ENCODE measurements around the gene TBC1D9.

The TBC1D9 gene

GRCh38 chr4:140719686-140720085 lies 36.5 kb downstream of the TBC1D9 start:
- peak; percentile 29 for DNase-seq

DNA sequence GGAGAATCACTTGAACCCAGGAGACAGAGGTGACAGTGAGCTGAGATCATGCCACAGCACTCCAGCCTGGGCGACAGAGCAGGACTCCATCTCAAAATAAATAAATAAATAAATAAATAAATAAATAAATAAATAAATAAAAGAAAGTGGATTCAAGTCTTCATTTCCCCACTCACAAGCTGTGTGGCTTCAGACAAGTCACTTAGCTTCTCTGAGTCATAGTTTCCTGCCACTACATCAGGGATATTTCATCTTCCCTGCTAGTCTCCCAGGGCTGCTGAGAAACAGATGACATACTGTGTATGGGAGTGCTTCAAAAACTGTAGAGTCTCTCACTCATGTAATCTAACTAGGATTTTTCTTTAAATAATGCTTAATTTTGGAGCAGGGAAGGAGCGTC lies 37.2 kb downstream of the TBC1D9 start:
- DNase-seq = peak; percentile 96

DNA sequence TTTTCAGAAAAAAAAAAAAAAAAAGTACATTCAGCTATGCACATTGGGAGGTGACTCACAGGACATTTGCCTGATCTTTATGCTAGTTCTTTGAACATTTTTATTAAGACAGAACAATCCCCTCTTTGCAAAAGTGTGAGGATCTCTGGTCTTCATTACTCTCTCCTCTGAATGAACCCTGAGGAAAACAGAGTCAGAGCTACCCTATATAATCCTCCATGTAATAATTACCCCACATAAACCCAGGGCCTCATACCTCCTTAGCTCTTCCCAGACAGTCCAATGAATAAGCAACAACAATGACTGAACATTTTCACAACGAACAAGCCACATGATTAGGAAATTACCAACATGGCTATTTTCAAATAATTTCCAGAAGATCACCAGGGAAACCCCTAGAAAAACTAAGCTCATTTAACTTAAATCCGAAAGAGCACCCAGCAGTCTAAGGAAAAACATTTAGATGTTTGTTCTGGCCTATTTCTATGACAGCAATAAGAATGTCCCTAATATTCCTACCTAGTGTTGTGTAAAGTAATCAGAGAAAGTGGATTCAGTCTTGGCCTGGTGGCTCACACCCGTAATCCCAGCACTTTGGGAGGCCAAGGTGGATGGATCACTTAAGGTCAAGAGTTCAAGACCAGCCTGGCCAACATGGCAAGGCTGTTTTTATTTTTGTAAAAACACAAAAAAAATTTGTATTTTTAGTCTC lies 37.8 kb downstream of the TBC1D9 start:
- DNase-seq = peak; percentile 95

- no peak for DNase-seq
These were observed 38.9 kb downstream of the TBC1D9 start for GRCh38 chr4:140717313-140717712.

- DNase-seq = no peak
These were observed 41.1 kb downstream of the TBC1D9 start for GRCh38 chr4:140715119-140715518.

- DNase-seq = no peak
These were observed 44.3 kb downstream of the TBC1D9 start for GRCh38 chr4:140711910-140712309.

DNA sequence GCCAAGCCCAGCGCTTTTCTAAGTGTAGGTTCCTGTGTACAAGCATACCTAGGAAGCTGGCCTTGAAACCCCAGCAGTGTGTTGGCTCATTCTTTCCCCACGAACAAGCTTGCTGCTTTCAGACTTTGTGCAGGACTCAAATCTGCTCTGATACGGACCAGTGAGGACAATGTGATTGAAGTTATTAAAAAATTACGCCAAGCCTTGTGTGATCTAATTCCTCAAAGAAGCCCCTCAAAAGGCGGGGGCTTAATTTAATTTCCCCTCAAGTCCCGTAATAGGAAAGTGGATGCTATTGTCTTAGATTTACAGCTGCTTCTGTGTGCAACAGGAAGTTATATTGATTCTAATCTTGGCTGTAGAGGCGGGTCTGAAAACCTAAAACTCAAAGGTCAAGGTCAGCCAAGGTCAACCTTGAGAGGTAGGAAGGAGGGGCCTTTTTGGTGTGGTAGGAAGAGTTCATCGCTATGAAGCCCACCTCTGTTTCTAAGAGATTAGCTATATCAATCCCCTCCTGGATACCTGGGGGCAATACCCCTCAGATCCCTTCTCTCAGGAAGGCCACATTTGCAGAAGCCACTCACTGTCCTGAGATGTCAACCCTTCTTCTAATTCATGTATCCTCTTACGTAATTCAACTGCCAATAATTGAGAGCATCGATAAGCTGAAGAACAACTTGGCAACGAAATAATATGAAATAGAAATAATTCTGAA lies 45.1 kb downstream of the TBC1D9 start:
- no peak for DNase-seq

- DNase-seq = no peak
These were observed 48.9 kb downstream of the TBC1D9 start for GRCh38 chr4:140707325-140707724.

DNA sequence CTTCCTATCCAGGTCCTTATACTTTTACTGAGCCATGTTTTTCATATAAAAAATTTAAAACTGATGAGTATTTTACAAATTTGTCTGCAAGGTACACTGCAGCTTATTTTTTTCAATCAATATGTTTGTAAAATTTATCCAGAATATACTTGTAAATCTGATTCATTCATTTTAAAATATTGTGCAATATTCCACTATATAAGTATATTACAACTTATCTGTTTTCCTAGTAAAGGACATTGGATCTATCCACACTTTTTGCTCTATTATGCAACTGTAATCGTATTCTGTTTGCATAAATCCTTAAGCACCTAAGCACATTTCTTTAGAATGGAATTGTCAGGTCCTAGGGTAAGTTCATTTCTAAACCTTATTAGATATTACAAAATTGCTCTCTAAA lies 49.5 kb downstream of the TBC1D9 start:
- DNase-seq = no peak

DNA sequence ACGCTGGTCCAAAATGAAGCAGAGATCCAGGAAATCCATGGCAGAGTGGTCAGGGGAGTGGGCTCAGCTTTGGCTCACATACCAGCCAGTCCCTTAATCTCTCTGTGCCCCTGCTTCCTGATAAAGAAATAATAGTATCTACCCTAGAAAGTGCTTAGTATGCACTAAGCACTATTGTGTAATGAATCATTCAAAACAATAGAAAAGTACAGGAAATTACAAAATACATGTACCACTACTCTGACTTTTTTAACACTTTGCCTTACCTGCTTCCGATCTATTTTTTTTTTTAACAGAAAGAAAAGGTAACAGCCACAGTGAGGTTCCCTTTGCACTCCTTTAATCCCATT lies 49.9 kb downstream of the TBC1D9 start:
- no peak for DNase-seq

DNA sequence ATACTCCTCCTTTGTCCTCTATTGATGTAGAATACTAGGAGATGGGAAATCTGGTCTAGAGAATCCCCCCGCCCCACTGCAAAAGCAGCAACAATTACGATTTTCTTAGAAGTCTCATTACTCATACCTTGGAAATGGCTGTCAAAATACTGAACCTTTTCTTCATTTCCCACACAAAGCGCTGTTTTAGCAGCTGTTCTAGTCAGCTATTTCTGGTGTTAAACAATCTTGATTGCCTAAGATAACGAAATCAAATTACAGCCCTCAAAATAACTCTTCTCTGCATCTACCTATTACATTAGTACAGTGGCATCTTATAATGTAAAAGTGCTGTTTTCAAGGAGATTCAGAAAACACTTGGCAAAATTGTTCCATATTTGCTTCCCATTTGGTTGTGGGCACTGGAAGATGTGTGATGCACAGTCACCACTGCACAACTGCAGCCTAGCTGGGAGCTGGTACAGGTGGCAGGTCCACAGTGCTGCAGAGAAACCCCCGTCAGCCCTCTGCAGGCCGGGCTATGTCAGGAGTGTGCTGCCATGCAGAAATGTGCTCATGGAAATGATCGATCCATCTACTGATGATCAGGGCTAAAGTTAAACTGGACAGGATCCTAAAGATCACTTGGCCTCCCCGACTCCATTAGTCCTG lies 50.4 kb downstream of the TBC1D9 start:
- DNase-seq = no peak

- DNase-seq = no peak
These were observed 51.2 kb downstream of the TBC1D9 start for GRCh38 chr4:140704964-140705363.

DNA sequence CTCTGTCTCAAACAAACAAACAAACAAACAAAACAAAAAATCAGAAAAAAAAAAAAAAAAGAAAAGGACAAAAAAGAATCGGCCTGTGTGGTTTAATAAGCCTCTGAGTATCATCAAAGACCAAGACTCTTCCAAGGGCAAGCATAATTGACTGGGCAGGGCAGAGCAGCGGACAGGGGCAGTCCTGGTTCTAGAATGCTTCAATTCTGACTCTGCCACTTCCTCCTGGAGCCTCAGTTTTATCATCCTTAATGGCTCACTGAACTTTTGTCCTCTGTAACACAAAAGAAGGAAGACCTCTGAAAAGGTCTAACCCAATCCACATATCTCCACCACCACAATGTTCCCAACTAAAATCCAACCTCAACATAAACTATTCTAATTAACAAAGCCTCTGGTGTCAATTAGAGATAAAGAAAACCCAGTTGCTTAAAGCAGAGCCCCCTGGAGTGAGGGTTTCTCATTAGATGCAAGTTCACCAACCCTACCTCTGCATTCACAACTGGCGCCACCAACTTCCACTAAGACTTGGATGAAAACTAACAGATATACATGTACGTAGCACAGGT lies 51.7 kb downstream of the TBC1D9 start:
- DNase-seq = no peak

DNA sequence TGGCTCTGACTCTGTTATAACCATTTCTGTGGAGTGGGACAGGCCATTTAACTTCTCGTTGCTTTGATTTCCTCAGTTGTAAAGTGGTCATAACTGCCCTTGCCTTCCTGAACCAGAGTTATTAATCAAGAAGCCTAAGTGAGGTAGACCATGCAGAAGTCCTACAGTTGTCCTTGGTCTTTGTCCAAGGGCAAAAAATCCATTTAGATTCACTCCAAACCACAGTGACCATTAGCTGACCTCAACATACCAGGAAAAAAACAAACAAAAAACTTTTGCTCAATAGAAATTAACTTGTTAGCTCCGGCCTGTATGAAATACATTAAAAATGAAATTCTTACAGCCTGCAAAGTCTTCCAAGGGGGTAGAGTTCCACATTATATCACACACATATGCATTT lies 52.7 kb downstream of the TBC1D9 start:
- no peak for DNase-seq

- DNase-seq = no peak
These were observed 54.0 kb downstream of the TBC1D9 start for GRCh38 chr4:140702096-140702757.

- DNase-seq = no peak
These were observed 55.1 kb downstream of the TBC1D9 start for GRCh38 chr4:140701071-140701470.

DNA sequence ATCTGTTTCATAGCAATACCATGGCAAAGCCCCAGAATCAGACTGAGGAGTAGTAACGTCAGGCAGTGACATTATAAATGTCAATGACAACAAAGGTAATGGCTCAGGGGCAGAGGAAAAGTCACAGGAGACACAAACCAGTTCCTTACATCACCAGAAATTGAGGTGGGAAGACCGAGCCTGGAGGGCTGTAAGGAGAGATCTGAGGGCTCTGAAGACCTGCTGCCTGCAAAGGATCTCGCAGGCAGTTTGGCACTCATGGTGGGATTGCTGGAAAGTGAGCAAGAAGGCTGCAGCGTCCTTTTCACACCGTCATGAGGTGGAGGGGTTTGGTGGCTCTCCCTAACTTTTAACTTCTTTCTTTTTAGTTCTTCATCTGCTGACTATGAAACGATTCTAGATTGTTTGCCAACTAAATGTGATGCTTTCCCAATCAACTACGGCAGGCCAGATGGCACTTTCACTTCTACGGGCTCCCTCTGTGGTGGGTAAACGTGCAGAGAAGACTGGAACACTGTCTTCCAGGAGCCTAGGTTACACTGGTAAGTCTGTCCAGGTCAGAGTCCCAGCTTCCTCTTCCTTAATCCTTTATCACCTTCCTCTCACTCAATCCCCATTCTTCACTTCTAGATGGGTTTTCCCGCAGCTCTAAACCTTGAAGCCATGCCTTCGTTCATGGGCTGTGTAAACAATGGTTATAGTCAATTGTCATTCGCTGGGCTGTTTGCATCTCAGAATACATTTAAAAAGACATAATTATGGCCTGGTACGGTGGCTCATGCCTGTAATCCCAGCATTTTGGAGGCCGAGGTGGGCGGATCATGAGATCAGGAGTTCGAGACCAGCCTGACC lies 58.2 kb downstream of the TBC1D9 start:
- DNase-seq = peak; percentile 55

DNA sequence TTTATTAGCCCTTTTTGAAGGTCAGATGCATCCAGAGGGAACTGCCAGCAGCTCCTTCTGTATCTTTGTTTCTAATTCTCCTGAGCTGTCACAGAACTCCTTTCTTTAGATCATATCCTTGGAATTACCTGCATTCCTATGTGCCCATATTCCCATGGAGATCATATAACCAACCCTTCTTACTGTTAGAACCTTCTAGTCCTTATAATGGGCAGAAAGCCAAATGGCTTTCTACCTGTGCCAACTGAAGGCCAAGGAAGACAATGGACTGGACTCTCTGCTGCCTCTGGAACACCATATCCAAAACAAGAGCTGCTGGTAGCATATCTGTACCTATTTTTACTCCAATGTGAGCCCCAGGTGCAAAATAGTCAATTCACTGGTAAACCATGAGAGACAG lies 60.7 kb downstream of the TBC1D9 start:
- DNase-seq = no peak

DNA sequence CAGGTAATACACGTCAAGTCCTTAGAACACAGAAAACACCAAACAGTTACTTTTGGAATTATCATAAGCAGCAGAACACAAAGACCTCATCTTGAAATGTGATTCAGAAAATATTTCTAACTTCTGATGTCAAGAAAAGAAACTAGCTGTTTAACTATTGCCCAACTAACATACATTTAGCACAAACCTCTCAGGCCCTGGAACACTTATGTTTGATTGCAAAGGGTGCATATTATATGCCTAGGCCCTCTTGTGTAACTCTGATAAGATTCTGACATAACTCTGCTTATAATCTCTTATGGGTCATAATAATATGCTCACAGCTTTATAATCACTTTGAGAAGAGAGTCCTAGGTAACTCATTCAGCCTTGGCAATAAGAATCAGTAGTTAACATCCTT lies 62.6 kb downstream of the TBC1D9 start:
- no peak for DNase-seq

GRCh38 chr4:140691369-140691768 lies 64.8 kb downstream of the TBC1D9 start:
- DNase-seq = no peak

DNA sequence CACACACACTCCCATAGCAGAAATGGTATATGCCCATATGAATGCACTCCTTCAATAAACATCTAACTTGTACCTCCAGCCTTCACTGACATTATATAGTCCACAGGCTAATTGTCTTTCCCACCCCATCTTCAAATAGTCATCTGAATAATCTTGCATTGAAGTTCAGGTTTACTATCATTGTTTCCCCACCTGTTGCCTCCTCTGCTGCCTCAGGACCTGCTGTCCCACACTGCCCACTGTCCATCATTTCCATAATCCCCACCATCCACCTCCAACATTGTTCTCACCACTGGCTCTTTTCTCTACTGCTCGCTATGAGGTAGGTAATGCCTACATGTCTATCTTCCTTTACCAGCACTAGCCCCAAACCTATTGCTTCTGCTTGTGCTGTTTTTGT lies 66.1 kb downstream of the TBC1D9 start:
- DNase-seq = no peak

GRCh38 chr4:140689623-140690022 lies 66.6 kb downstream of the TBC1D9 start:
- no peak for DNase-seq

All from inflammatory macrophage treated with lipopolysaccharide for 4 hours (primary cell).